ENCODE data around the gene LDLRAD4.

GRCh38 chr18:13580991-13581390 is 362.4 kb downstream of the LDLRAD4 start:
- TF ChIP-seq, protein P1, sequence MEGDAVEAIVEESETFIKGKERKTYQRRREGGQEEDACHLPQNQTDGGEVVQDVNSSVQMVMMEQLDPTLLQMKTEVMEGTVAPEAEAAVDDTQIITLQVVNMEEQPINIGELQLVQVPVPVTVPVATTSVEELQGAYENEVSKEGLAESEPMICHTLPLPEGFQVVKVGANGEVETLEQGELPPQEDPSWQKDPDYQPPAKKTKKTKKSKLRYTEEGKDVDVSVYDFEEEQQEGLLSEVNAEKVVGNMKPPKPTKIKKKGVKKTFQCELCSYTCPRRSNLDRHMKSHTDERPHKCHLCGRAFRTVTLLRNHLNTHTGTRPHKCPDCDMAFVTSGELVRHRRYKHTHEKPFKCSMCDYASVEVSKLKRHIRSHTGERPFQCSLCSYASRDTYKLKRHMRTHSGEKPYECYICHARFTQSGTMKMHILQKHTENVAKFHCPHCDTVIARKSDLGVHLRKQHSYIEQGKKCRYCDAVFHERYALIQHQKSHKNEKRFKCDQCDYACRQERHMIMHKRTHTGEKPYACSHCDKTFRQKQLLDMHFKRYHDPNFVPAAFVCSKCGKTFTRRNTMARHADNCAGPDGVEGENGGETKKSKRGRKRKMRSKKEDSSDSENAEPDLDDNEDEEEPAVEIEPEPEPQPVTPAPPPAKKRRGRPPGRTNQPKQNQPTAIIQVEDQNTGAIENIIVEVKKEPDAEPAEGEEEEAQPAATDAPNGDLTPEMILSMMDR (conservative IDR thresholded peaks at IDR 0.05; ENCODE audit: low read depth, low read length), result no peak
- TF ChIP-seq EZH2 (IDR thresholded peaks at IDR 0.05; ENCODE audit: low read length, unreplicated experiment), result no peak
- no peak for TF ChIP-seq EZH2phosphoT487 (IDR thresholded peaks at IDR 0.05; ENCODE audit: borderline replicate concordance, low read length)
